Ishikawa (cell line): ENCODE results near the gene CDH13.

Source experiments
- CEBPB ChIP-seq: IDR thresholded peaks from 2 replicates; pipeline ENCODE4 v1.6.1; 2012
- CREB1 ChIP-seq: IDR thresholded peaks from 2 replicates; pipeline ENCODE4 v1.6.1; 2012; ENCODE audit warnings: low read depth
- EGR1 ChIP-seq: IDR thresholded peaks from 2 replicates; pipeline ENCODE4 v1.6.1; 2012
- EP300 ChIP-seq: IDR thresholded peaks from 2 replicates; pipeline ENCODE4 v1.6.1; 2012; ENCODE audit warnings: borderline replicate concordance
- FOXM1 ChIP-seq: IDR thresholded peaks from 2 replicates; pipeline ENCODE4 v1.6.1; 2012; ENCODE audit warnings: low read depth, borderline replicate concordance
- NFIC ChIP-seq: IDR thresholded peaks from 2 replicates; pipeline ENCODE4 v1.6.1; 2012
- RAD21 ChIP-seq: IDR thresholded peaks from 2 replicates; pipeline ENCODE4 v1.6.1; 2012; ENCODE audit warnings: low read depth
- REST ChIP-seq: IDR thresholded peaks from 2 replicates; pipeline ENCODE4 v1.6.1; 2012; ENCODE audit warnings: low read depth, mild to moderate bottlenecking
- TAF1 ChIP-seq: IDR thresholded peaks from 2 replicates; pipeline ENCODE4 v1.6.1; 2012; ENCODE audit warnings: low read depth, mild to moderate bottlenecking
- TCF12 ChIP-seq: IDR thresholded peaks from 2 replicates; pipeline ENCODE4 v1.6.1; 2012; ENCODE audit warnings: low read depth
- TEAD4 ChIP-seq: IDR thresholded peaks from 2 replicates; pipeline ENCODE4 v1.6.1; 2012
- USF1 ChIP-seq: IDR thresholded peaks from 2 replicates; pipeline ENCODE4 v1.6.1; 2012
- YY1 ChIP-seq: IDR thresholded peaks from 2 replicates; pipeline ENCODE4 v1.6.1; 2012; ENCODE audit warnings: low read depth
- ZBTB7A ChIP-seq: IDR thresholded peaks from 2 replicates; pipeline ENCODE4 v1.6.1; 2012; ENCODE audit warnings: low read depth
- TF ChIP-seq, protein P1 (sequence below): IDR thresholded peaks from 2 replicates; pipeline ENCODE4 v1.6.1; 2012

CDH13 gene

GRCh38 chr16:83353241-83353640 lies 726.5 kb downstream of the CDH13 start:
- no peak for TF ChIP-seq CREB1
- TF ChIP-seq REST = no peak
- TF ChIP-seq, protein P1, sequence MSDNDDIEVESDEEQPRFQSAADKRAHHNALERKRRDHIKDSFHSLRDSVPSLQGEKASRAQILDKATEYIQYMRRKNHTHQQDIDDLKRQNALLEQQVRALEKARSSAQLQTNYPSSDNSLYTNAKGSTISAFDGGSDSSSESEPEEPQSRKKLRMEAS = no peak
- no peak for TF ChIP-seq RAD21
- no peak for TF ChIP-seq FOXM1
- no peak for TF ChIP-seq YY1
- TF ChIP-seq ZBTB7A = no peak
- TF ChIP-seq TCF12 = no peak
- TF ChIP-seq TEAD4 = no peak
- no peak for TF ChIP-seq EP300
- no peak for TF ChIP-seq USF1
- TF ChIP-seq NFIC = no peak
- TF ChIP-seq TAF1 = no peak
- TF ChIP-seq CEBPB = no peak
- no peak for TF ChIP-seq EGR1

DNA sequence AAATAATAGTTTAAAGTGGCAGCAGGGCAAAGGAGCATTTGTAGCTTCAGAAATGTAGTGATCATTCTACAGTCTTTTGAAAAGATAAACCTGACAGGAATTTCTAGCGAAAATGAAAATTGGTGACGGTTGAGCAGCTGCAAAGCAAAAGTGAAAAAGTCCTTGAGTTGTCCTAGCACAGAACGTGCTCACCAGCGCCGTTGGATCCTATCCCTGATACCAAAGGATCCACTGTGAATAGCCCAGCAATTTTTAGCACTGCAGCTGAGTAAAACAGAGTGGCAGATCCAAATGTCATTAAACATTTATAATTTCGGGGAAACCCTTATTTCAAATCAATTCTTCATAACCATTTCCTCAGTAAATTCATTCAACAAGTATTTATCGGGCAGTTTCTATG lies 727.2 kb downstream of the CDH13 start:
- TF ChIP-seq EP300 (no peak), TEAD4 (no peak), TAF1 (no peak), CREB1 (no peak), CEBPB (no peak), YY1 (no peak), TCF12 (no peak), EGR1 (no peak), FOXM1 (no peak), NFIC (no peak), USF1 (no peak), REST (no peak)
- TF ChIP-seq, protein P1 = no peak

- TF ChIP-seq USF1 = no peak
- no peak for TF ChIP-seq EGR1
- TF ChIP-seq CEBPB = no peak
- TF ChIP-seq REST = no peak
- no peak for TF ChIP-seq CREB1
- TF ChIP-seq, protein P1 = no peak
- TF ChIP-seq EP300 = no peak
- no peak for TF ChIP-seq NFIC
- no peak for TF ChIP-seq TAF1
- no peak for TF ChIP-seq ZBTB7A
- no peak for TF ChIP-seq FOXM1
- no peak for TF ChIP-seq YY1
- TF ChIP-seq TEAD4 = no peak
- TF ChIP-seq RAD21 = no peak
- no peak for TF ChIP-seq TCF12
Measured at GRCh38 chr16:83355570-83356218, 728.9 kb downstream of the CDH13 start.
